ENCODE data around the gene PROCA1. TPM values are rescaled to one million over a fixed set of nuclear protein-coding genes. Genes with fewer than 3 reads are reported as not detected.

The PROCA1 gene
- total RNA-seq, 1 donor, result 0.36 TPM

DNA sequence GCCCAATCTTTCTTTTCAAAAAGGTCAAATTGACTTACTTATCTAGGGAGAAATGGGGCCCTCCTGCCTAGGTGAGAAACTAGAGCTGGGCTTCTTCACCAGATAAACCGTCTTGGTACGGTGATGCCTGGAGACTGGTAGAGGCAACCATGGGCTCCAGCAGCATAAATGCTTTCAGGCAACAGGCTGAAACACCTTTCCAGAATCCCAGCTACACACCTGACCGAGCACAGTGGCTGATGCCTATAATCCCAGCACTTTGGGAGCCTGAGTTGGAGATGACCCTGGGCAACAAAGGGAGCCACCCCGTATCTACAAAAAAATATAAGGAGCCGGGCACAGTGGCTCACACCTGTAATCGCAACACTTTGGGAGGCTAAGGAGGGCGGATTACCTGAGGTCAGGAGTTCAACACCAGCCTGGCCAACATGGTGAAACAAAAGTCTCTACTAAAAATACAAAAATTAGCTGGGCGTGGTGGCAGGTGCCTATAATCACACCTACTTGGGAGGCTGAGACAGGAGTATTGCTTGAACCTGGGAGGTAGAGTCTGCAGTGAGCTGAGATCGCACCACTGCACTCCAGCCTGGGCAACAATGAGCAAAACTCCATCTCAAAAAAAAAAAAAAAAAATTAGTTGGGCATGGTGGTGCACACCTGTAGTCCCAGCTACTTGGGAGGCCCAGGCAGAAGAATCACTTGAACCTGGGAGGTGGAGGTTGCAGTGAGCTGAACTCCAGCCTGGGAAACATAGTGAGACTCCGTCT, 40.1 kb upstream of the PROCA1 start:
- peaks cover 5% of the 10 kb centered on the region for H3K4me1 ChIP-seq (ENCODE audit: insufficient read depth, low read length)
- peaks cover 41% of the 10 kb centered on the region for H4K20me1 ChIP-seq (ENCODE audit: insufficient read depth, low read length)
- no peak overlapping the region for H3K27ac ChIP-seq (ENCODE audit: low read depth, low read length)
- peaks cover 36% of the 10 kb centered on the region for H3K79me2 ChIP-seq (ENCODE audit: insufficient read depth, low read length)
- H3K4me3 ChIP-seq (ENCODE audit: insufficient read depth, low read length), result no peak overlapping the region
- peaks cover 57% of the 10 kb centered on the region for H3K36me3 ChIP-seq (ENCODE audit: insufficient read depth, low read length)
- no peak for TF ChIP-seq CTCF (IDR thresholded peaks at IDR 0.05; ENCODE audit: extremely low read depth, low read depth, low read length)
- H2AFZ ChIP-seq (ENCODE audit: low read length), result no peak overlapping the region
- H3K27me3 ChIP-seq (ENCODE audit: insufficient read depth, low read length), result no peaks in the 10 kb centered on the region
- H3K4me2 ChIP-seq (ENCODE audit: insufficient read depth, low read length), result no peak overlapping the region
- no peak for DNase-seq (ENCODE audit: insufficient read length, low spot score, missing footprints)
- no peaks in the 10 kb centered on the region for H3K9me3 ChIP-seq (ENCODE audit: low read depth, low read length)

DNA sequence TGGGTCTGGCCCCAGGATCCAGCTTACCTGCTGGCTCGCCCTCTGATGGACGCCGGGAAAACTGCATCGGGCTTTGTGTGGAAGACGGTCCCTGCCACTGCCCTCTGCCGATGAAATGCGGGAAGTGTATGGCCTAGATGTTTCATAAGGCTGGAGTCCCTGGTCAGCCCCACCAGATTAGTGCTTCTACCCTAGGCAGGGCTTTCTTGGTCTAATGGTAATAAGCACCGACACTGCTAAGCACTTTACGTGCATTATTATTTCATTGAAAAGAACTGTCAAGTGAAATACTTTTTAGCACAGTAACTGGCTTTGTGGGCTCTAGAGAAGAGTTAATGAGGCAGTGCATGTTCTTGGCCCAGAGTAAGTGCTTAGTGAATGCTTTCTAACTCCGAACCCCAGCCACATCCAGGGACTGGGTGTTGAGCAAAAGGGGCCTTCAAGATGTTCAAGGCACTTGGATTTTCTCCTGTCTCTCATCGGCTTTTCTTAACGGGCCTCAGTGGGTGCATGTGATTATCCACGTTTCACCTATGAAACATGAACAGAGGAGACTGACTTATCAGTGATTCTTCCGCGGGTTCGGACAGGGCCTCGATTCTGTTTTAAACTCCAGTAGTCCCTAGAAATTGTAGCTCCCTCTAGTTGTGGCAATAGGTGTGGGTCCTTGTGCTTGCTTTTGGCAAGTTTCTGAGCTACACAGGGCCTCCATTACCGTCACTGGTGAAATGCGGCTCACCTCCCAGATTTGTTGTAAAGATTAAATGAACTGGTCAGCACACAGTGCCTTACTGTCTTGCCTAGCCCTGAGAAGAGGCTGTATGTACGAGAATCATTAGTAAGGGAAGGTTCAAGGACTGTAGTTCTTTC, 38.7 kb upstream of the PROCA1 start:
- H3K9me3 ChIP-seq (ENCODE audit: low read depth, low read length), result no peaks in the 10 kb centered on the region
- H3K36me3 ChIP-seq (ENCODE audit: insufficient read depth, low read length), result peaks cover 54% of the 10 kb centered on the region
- H3K27ac ChIP-seq (ENCODE audit: low read depth, low read length), result peak overlapping the region; percentile 5
- DNase-seq (ENCODE audit: insufficient read length, low spot score, missing footprints), result peak; percentile 96
- no peaks in the 10 kb centered on the region for H3K27me3 ChIP-seq (ENCODE audit: insufficient read depth, low read length)
- no peak overlapping the region for H3K4me2 ChIP-seq (ENCODE audit: insufficient read depth, low read length)
- no peak overlapping the region for H3K4me3 ChIP-seq (ENCODE audit: insufficient read depth, low read length)
- peaks cover 15% of the 10 kb centered on the region for H3K4me1 ChIP-seq (ENCODE audit: insufficient read depth, low read length)
- peak; percentile 100 for TF ChIP-seq CTCF (IDR thresholded peaks at IDR 0.05; ENCODE audit: extremely low read depth, low read depth, low read length)
- H3K79me2 ChIP-seq (ENCODE audit: insufficient read depth, low read length), result peaks cover 50% of the 10 kb centered on the region
- peaks cover 51% of the 10 kb centered on the region for H4K20me1 ChIP-seq (ENCODE audit: insufficient read depth, low read length)
- no peak overlapping the region for H2AFZ ChIP-seq (ENCODE audit: low read length)

GRCh38 chr17:28749516-28750177, 38.0 kb upstream of the PROCA1 start:
- Histone ChIP-seq H3K36me3 (ENCODE audit: insufficient read depth, low read length) (peaks cover 54% of the 10 kb centered on the region), H4K20me1 (ENCODE audit: insufficient read depth, low read length) (peaks cover 51% of the 10 kb centered on the region), H2AFZ (ENCODE audit: low read length) (no peak overlapping the region), H3K27me3 (ENCODE audit: insufficient read depth, low read length) (no peaks in the 10 kb centered on the region), H3K79me2 (ENCODE audit: insufficient read depth, low read length) (peaks cover 58% of the 10 kb centered on the region), H3K4me3 (ENCODE audit: insufficient read depth, low read length) (no peak overlapping the region), H3K4me2 (ENCODE audit: insufficient read depth, low read length) (no peak overlapping the region), H3K9me3 (ENCODE audit: low read depth, low read length) (no peaks in the 10 kb centered on the region), H3K4me1 (ENCODE audit: insufficient read depth, low read length) (peaks cover 18% of the 10 kb centered on the region), H3K27ac (ENCODE audit: low read depth, low read length) (peak overlapping the region; percentile 12)
- peak; percentile 55 for DNase-seq (ENCODE audit: insufficient read length, low spot score, missing footprints)
- no peak for TF ChIP-seq CTCF (IDR thresholded peaks at IDR 0.05; ENCODE audit: extremely low read depth, low read depth, low read length)

Measured in osteoblast (primary cell).